Spleen (tissue), 7 donors: Measurements from ENCODE around the gene SPEF2.

Experiments
- POLR2A ChIP-seq, 3 donors: fragments of 450-650 bp; IDR thresholded peaks; one replicate each; pipeline ENCODE4 v1.5.1; 2017; ENCODE audit warnings: antibody characterized with exemption in 3 of 3, mild to moderate bottlenecking in 1 of 3
- TF ChIP-seq, protein P1 (sequence below), 11 experiments: fragments of 200-600 bp in 7 of 11; fragments of 450-650 bp in 4 of 11; sonication (generic) in 4 of 11; IDR thresholded peaks in 8 of 11; conservative IDR thresholded peaks in 3 of 11; 1 replicate in 7 of 11; 2 replicates in 4 of 11; pipeline versions ENCODE4 v1.4.0 to v1.8.0; 2016 to 2021; ENCODE audit warnings: antibody characterized with exemption in 11 of 11, inconsistent platforms in 4 of 11, mild to moderate bottlenecking in 1 of 11
- donor health status: DM: no; HTN: no; CAD: no; lungs with moderate emphysema.
- donor health status: DM: no; HTN: no; CAD: no.
- donor health status: DM: no; HTN: no; CAD: no.

GRCh38 chr5:35852084-35852734 is 234.5 kb downstream of the SPEF2 start:
- TF ChIP-seq, protein P1, sequence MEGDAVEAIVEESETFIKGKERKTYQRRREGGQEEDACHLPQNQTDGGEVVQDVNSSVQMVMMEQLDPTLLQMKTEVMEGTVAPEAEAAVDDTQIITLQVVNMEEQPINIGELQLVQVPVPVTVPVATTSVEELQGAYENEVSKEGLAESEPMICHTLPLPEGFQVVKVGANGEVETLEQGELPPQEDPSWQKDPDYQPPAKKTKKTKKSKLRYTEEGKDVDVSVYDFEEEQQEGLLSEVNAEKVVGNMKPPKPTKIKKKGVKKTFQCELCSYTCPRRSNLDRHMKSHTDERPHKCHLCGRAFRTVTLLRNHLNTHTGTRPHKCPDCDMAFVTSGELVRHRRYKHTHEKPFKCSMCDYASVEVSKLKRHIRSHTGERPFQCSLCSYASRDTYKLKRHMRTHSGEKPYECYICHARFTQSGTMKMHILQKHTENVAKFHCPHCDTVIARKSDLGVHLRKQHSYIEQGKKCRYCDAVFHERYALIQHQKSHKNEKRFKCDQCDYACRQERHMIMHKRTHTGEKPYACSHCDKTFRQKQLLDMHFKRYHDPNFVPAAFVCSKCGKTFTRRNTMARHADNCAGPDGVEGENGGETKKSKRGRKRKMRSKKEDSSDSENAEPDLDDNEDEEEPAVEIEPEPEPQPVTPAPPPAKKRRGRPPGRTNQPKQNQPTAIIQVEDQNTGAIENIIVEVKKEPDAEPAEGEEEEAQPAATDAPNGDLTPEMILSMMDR (IDR thresholded peaks at IDR 0.05 in 8 of 11, conservative IDR thresholded peaks at IDR 0.05 in 3 of 11): no peak
- TF ChIP-seq POLR2A (IDR thresholded peaks at IDR 0.05): no peak
